WTC11 (cell line): ENCODE data around the gene TST. TPM values are rescaled to one million over a fixed set of nuclear protein-coding genes. Genes with fewer than 3 reads are reported as not detected.
A peak's percentile ranks its signal among the peaks of the same experiment; 100 is the strongest.

Experiments
- ATAC-seq: fragments of 200-7000 bp; cut with Tn5 transposase; 2 replicates; pipeline ENCODE4 v1.10.0; 2021; ENCODE audit warnings: mild to moderate bottlenecking, moderate library complexity
- CTCF ChIA-PET: fragments of 300-600 bp; sonication (Branson Sonifier 250); formaldehyde crosslinking; loops from one replicate; lab custom pipeline; 2021; ENCODE audit warnings: antibody characterized with exemption; lab: Charles Lee
- POLR2A ChIA-PET: fragments of 350-600 bp; sonication (Branson Sonifier 250); formaldehyde crosslinking; loops from one replicate; lab custom pipeline; 2021; ENCODE audit warnings: antibody characterized with exemption; lab: Charles Lee
- DNase-seq: peaks from one replicate; pipeline ENCODE4 v3.0.0; 2021; ENCODE audit warnings: low spot score
- H3K27ac Mint-ChIP-seq: 2 replicates; pipeline ENCODE4 v1.8.0; 2021; ENCODE audit warnings: mixed read lengths
- H3K27me3 Mint-ChIP-seq: 2 replicates; pipeline ENCODE4 v1.8.0; 2021; ENCODE audit warnings: low read depth, mild to moderate bottlenecking, moderate library complexity, mixed read lengths
- H3K36me3 Mint-ChIP-seq: 2 replicates; pipeline ENCODE4 v1.8.0; 2021; ENCODE audit warnings: mixed read lengths
- H3K4me1 Mint-ChIP-seq: 2 replicates; pipeline ENCODE4 v1.8.0; 2022; ENCODE audit warnings: mixed read lengths
- H3K4me3 Mint-ChIP-seq: 2 replicates; pipeline ENCODE4 v1.8.0; 2021; ENCODE audit warnings: mild to moderate bottlenecking, moderate library complexity, mixed read lengths
- H3K9me3 Mint-ChIP-seq: 2 replicates; pipeline ENCODE4 v1.8.0; 2021; ENCODE audit warnings: mixed read lengths
- ATF3 ChIP-seq: sonication (generic); formaldehyde crosslinking; conservative IDR thresholded peaks from 2 replicates; pipeline ENCODE4 v1.8.1; 2022; ENCODE audit warnings: mild to moderate bottlenecking, missing genetic modification reagents
- E2F4 ChIP-seq: sonication (generic); formaldehyde crosslinking; IDR thresholded peaks from 2 replicates; pipeline ENCODE4 v1.8.1; 2022; ENCODE audit warnings: low read depth, mild to moderate bottlenecking, moderate library complexity, missing genetic modification reagents, borderline replicate concordance
- FOXP1 ChIP-seq: sonication (generic); formaldehyde crosslinking; IDR thresholded peaks from 2 replicates; pipeline ENCODE4 v1.8.0; 2022; ENCODE audit warnings: missing genetic modification reagents, mild to moderate bottlenecking, moderate library complexity, borderline replicate concordance
- GABPB1 ChIP-seq: sonication (generic); formaldehyde crosslinking; IDR thresholded peaks from 2 replicates; pipeline ENCODE4 v1.8.1; 2023; ENCODE audit warnings: mild to moderate bottlenecking, missing genetic modification reagents
- GTF2I ChIP-seq: fragments of 250-450 bp; sonication (Bioruptor Pico); conservative IDR thresholded peaks from 2 replicates; pipeline ENCODE4 v1.4.0; 2021; ENCODE audit warnings: mild to moderate bottlenecking
- HMGXB4 ChIP-seq: sonication (generic); formaldehyde crosslinking; IDR thresholded peaks from 2 replicates; pipeline ENCODE4 v1.8.1; 2023; ENCODE audit warnings: mild to moderate bottlenecking, moderate library complexity, missing genetic modification reagents
- JAZF1 ChIP-seq: fragments of 250-450 bp; sonication (Bioruptor Pico); IDR thresholded peaks from 2 replicates; pipeline ENCODE4 v1.9.0; 2021; ENCODE audit warnings: moderate library complexity, mild to moderate bottlenecking, inconsistent platforms
- NFATC4 ChIP-seq: fragments of 250-450 bp; sonication (Bioruptor Pico); IDR thresholded peaks from 2 replicates; pipeline ENCODE4 v1.9.0; 2021; ENCODE audit warnings: mild to moderate bottlenecking
- NR3C1 ChIP-seq: sonication (generic); formaldehyde crosslinking; conservative IDR thresholded peaks from 2 replicates; pipeline ENCODE4 v1.8.1; 2023; ENCODE audit warnings: low read depth, mild to moderate bottlenecking, missing genetic modification reagents
- OVOL2 ChIP-seq: fragments of 250-450 bp; sonication (Bioruptor Pico); IDR thresholded peaks from 2 replicates; pipeline ENCODE4 v1.9.0; 2021; ENCODE audit warnings: mild to moderate bottlenecking, borderline replicate concordance
- PRRX2 ChIP-seq: fragments of 250-450 bp; sonication (Bioruptor Pico); IDR thresholded peaks from 2 replicates; pipeline ENCODE4 v1.8.0; 2021; ENCODE audit warnings: mild to moderate bottlenecking
- RORB ChIP-seq: fragments of 250-450 bp; sonication (Bioruptor Pico); IDR thresholded peaks from 2 replicates; pipeline ENCODE4 v1.9.0; 2021; ENCODE audit warnings: mild to moderate bottlenecking
- USF2 ChIP-seq: sonication (generic); formaldehyde crosslinking; IDR thresholded peaks from 2 replicates; pipeline ENCODE4 v1.8.1; 2023; ENCODE audit warnings: mild to moderate bottlenecking, missing genetic modification reagents, moderate library complexity
- ZNF121 ChIP-seq: sonication (generic); formaldehyde crosslinking; IDR thresholded peaks from 2 replicates; pipeline ENCODE4 v1.8.0; 2023; ENCODE audit warnings: missing genetic modification reagents
- ZNF263 ChIP-seq: sonication (generic); formaldehyde crosslinking; IDR thresholded peaks from 2 replicates; pipeline ENCODE4 v1.8.1; 2022; ENCODE audit warnings: low read depth, mild to moderate bottlenecking, moderate library complexity, missing genetic modification reagents
- ZNF317 ChIP-seq: sonication (generic); formaldehyde crosslinking; IDR thresholded peaks from 2 replicates; pipeline ENCODE4 v1.8.1; 2023; ENCODE audit warnings: low read depth, mild to moderate bottlenecking, moderate library complexity, missing genetic modification reagents, borderline replicate concordance
- ZNF396 ChIP-seq: fragments of 250-450 bp; sonication (Bioruptor Pico); IDR thresholded peaks from 2 replicates; pipeline ENCODE4 v1.8.0; 2021; ENCODE audit warnings: mild to moderate bottlenecking, moderate library complexity, borderline replicate concordance
- ZNF416 ChIP-seq: fragments of 250-450 bp; sonication (Bioruptor Pico); IDR thresholded peaks from 2 replicates; pipeline ENCODE4 v1.9.0; 2021; ENCODE audit warnings: mild to moderate bottlenecking, inconsistent platforms
- total RNA-seq: library from RNA; stranded (reverse); gene quantifications from 3 replicates; pipeline ENCODE4 v1.2.3, GENCODE V29; 2021
- TF ChIP-seq, protein P1 (sequence below): sonication (generic); formaldehyde crosslinking; IDR thresholded peaks from 2 replicates; pipeline ENCODE4 v1.8.0; 2023; ENCODE audit warnings: missing genetic modification reagents
- TF ChIP-seq, protein P2 (sequence below): sonication (generic); formaldehyde crosslinking; IDR thresholded peaks from 2 replicates; pipeline ENCODE4 v1.8.1; 2023; ENCODE audit warnings: mild to moderate bottlenecking, missing genetic modification reagents, moderate library complexity
- TF ChIP-seq, protein P3 (sequence below): fragments of 250-450 bp; sonication (Bioruptor Pico); IDR thresholded peaks from 2 replicates; pipeline ENCODE4 v1.9.0; 2021; ENCODE audit warnings: mild to moderate bottlenecking, borderline replicate concordance

Gene TST
- total RNA-seq, 1 experiment from 2014 or later = 24.4 TPM

DNA sequence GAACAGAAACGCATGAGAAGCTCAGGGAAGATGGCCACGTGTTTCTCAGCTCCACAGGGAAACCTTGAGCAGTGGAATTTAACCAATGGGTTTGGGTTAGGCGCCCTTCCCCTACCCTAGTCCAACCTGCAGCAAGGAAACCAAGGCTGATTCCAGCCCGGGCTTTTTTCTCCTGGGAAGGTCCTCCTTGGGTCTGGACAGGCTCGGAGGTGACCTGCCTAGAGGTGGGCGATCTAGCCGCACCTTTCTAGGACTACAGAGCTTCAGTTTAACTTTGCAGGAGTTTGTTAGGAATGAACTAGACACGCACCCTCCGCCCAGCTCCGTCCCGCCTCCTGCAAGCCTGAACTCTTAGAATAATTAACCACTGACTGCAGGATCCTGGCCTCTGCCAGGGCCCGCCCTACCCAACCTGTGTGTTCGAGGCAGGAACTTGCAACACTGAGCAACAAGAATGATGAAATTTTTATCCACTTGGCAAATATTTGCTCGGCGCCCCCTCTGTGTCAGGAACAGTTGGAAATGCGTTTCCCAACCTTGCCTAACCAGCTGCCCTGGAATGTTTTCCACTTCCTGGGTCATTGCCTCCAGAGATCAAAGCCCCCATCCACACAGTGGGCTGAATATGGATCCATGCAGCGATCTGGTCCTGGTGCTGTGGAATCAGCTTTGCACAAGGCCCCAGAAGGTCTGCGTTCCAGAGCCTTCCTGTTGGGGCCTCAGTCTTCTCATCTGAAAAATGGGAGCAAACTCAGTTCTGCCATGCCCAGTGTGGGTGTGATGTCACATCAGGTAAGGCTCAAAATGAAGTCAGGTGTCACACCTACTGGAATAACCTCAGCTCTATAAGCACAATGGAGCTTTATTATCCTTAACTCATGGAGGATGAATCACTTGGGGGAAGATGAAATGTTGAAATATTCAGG is 13.6 kb upstream of the TST start:
- DNase-seq = no peak
- no peak for TF ChIP-seq NFATC4
- 0 out of 2 replicates have a peak, but pooled peaks have one; percentile 10 for TF ChIP-seq GTF2I (CRISPR knock-in tag)
- peak; percentile 99 for TF ChIP-seq GABPB1 (CRISPR knock-in tag)
- peaks cover 8% of the 10 kb centered on the region for H3K27me3 Mint-ChIP-seq
- peaks cover 2% of the 10 kb centered on the region; the same call in 1 of the 2 replicates for H3K36me3 Mint-ChIP-seq
- ChIA-PET CTCF (interaction anchor here (0.6 to 4.9 kb wide), 10 partner anchors 9 to 219 kb away, joined by 3 to 38 read pairs (median 3); partner anchors contain the start of genes MPST and TST), POLR2A (interaction anchor here (0.5 to 1.4 kb wide), 3 partner anchors 12 to 474 kb away, joined by 3 read pairs; no protein-coding TSS in a partner anchor)
- H3K9me3 Mint-ChIP-seq = no peaks in the 10 kb centered on the region
- 0 out of 2 replicates have a peak overlapping the region, but pooled peaks have one; percentile 30 for H3K27ac Mint-ChIP-seq
- ATAC-seq = peak; percentile 46
- H3K4me1 Mint-ChIP-seq = peaks cover 31% of the 10 kb centered on the region
- no peak overlapping the region for H3K4me3 Mint-ChIP-seq

DNA sequence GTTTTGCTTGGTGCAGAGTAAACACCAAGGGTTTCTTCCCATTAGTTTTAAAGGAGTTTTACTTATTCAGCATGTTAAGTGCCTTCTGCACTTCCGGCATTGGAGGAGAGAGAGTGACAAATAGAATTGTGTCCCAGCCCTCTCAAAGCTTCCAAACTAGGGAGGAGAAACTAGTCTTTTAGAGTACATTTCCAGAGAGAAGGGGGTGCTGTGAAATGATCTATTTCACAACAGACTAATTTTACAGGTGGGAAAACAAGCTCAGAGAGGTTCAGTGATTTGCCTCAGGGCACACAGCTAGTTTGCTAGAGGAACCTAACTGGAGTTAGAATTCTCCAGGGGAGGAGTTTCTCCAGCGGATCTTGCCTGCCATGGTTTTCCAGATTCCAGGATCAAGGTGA is 12.9 kb upstream of the TST start:
- Mint-ChIP-seq H3K9me3 (no peaks in the 10 kb centered on the region), H3K4me3 (no peak overlapping the region), H3K36me3 (peaks cover 6% of the 10 kb centered on the region; the same call in 1 of the 2 replicates), H3K4me1 (peaks cover 29% of the 10 kb centered on the region), H3K27ac (peak overlapping the region; percentile 30; the same call in 1 of the 2 replicates), H3K27me3 (peaks cover 5% of the 10 kb centered on the region)
- ATAC-seq (no peak), DNase-seq (no peak)
- ChIA-PET POLR2A (interaction anchor here (0.5 to 1.4 kb wide), 3 partner anchors 11 to 473 kb away, joined by 3 read pairs; no protein-coding TSS in a partner anchor), CTCF (interaction anchor here (0.6 to 4.9 kb wide), 11 partner anchors 9 to 220 kb away, joined by 3 to 38 read pairs (median 3); partner anchors contain the start of genes MPST and TST)
- TF ChIP-seq ZNF317 (CRISPR knock-in tag) = no peak
- TF ChIP-seq ZNF396 (CRISPR knock-in tag) = no peak
- no peak for TF ChIP-seq ZNF263 (CRISPR knock-in tag)
- no peak for TF ChIP-seq PRRX2
- TF ChIP-seq, protein P1, sequence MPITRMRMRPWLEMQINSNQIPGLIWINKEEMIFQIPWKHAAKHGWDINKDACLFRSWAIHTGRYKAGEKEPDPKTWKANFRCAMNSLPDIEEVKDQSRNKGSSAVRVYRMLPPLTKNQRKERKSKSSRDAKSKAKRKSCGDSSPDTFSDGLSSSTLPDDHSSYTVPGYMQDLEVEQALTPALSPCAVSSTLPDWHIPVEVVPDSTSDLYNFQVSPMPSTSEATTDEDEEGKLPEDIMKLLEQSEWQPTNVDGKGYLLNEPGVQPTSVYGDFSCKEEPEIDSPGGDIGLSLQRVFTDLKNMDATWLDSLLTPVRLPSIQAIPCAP (CRISPR knock-in tag) = no peak
- TF ChIP-seq, protein P2, sequence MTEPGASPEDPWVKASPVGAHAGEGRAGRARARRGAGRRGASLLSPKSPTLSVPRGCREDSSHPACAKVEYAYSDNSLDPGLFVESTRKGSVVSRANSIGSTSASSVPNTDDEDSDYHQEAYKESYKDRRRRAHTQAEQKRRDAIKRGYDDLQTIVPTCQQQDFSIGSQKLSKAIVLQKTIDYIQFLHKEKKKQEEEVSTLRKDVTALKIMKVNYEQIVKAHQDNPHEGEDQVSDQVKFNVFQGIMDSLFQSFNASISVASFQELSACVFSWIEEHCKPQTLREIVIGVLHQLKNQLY = no peak
- TF ChIP-seq NR3C1 (CRISPR knock-in tag) = no peak
- TF ChIP-seq FOXP1 (CRISPR knock-in tag) = no peak
- no peak for TF ChIP-seq USF2 (CRISPR knock-in tag)
- TF ChIP-seq ATF3 (CRISPR knock-in tag) = no peak
- TF ChIP-seq JAZF1 (CRISPR knock-in tag) = no peak
- TF ChIP-seq HMGXB4 = no peak
- TF ChIP-seq NFATC4 = no peak
- TF ChIP-seq OVOL2 = no peak
- no peak for TF ChIP-seq E2F4 (CRISPR knock-in tag)
- no peak for TF ChIP-seq RORB (CRISPR knock-in tag)
- TF ChIP-seq, protein P3, sequence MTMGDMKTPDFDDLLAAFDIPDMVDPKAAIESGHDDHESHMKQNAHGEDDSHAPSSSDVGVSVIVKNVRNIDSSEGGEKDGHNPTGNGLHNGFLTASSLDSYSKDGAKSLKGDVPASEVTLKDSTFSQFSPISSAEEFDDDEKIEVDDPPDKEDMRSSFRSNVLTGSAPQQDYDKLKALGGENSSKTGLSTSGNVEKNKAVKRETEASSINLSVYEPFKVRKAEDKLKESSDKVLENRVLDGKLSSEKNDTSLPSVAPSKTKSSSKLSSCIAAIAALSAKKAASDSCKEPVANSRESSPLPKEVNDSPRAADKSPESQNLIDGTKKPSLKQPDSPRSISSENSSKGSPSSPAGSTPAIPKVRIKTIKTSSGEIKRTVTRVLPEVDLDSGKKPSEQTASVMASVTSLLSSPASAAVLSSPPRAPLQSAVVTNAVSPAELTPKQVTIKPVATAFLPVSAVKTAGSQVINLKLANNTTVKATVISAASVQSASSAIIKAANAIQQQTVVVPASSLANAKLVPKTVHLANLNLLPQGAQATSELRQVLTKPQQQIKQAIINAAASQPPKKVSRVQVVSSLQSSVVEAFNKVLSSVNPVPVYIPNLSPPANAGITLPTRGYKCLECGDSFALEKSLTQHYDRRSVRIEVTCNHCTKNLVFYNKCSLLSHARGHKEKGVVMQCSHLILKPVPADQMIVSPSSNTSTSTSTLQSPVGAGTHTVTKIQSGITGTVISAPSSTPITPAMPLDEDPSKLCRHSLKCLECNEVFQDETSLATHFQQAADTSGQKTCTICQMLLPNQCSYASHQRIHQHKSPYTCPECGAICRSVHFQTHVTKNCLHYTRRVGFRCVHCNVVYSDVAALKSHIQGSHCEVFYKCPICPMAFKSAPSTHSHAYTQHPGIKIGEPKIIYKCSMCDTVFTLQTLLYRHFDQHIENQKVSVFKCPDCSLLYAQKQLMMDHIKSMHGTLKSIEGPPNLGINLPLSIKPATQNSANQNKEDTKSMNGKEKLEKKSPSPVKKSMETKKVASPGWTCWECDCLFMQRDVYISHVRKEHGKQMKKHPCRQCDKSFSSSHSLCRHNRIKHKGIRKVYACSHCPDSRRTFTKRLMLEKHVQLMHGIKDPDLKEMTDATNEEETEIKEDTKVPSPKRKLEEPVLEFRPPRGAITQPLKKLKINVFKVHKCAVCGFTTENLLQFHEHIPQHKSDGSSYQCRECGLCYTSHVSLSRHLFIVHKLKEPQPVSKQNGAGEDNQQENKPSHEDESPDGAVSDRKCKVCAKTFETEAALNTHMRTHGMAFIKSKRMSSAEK (CRISPR knock-in tag) = no peak
- no peak for TF ChIP-seq ZNF121 (CRISPR knock-in tag)
- no peak for TF ChIP-seq ZNF416 (CRISPR knock-in tag)
